Camera-type eye (tissue), 1 donor: ENCODE data around the gene CTNND2. TPM values are rescaled to one million over a fixed set of nuclear protein-coding genes. Genes with fewer than 3 reads are reported as not detected.

Source experiments
- total RNA-seq: library from RNA; depleted of rRNA; stranded (reverse); fragments of >200 nt; gene quantifications from one replicate; pipeline ENCODE4 v1.2.3, GENCODE V29; 2014

Gene CTNND2
- total RNA-seq = 37.3 TPM

GRCh38 chr5:11904265-11904906 lies at the start of gene CTNND2:
CTNND2 (minus strand) TSS chr5:11904446; CDS start chr5:11903853, 593 bp downstream.

